Measurements from ENCODE around the gene NGRN.
"Not testable (repeated sequence)": the region's sequence is repeated elsewhere in the genome, so short reads cannot be mapped to it uniquely, and the experiment has no call there.

Gene NGRN

GRCh38 chr15:90281637-90282036, 16.2 kb downstream of the NGRN start:
- H3K27me3 ChIP-seq (ENCODE audit: low read depth); H3K4me1 ChIP-seq; DNase-seq (ENCODE audit: low spot score in 2 of 2); in situ Hi-C loops (cut with MboI; ENCODE audit: low sequenced_read_pairs); H3K9me3 ChIP-seq; H3K36me3 ChIP-seq (replicated peaks); H3K4me3 ChIP-seq: not testable (repeated sequence)

DNA sequence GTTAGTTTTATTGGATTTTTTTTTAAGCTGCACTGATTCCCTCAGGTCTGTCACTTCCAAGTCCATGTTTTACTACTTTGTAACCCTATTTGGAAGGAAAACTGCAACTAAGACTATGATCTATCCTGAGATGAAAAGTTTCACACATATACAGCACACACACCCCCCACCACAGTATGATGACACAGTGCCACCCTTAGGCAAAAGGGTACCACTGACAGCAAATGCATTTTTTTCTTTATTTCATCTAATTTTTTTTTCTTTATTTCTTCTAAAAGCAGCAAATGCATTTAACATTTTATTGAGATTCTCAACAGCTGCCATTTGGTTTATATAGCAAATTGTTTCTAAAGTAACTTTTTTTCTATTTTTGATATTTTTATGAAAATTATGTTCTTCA, 21.2 kb downstream of the NGRN start:
- peak; percentile 29 to 43 for DNase-seq (ENCODE audit: low spot score in 2 of 2)
- Histone ChIP-seq H3K27me3 (ENCODE audit: low read depth) (no peaks in the 10 kb centered on the region), H3K36me3 (replicated peaks) (no peaks in the 10 kb centered on the region), H3K4me3 (no peak overlapping the region), H3K9me3 (no peaks in the 10 kb centered on the region), H3K4me1 (peaks cover 4% of the 10 kb centered on the region)
- in situ Hi-C loops (cut with MboI; ENCODE audit: low sequenced_read_pairs): no loop called here

- Histone ChIP-seq H3K27me3 (ENCODE audit: low read depth) (no peaks in the 10 kb centered on the region), H3K9me3 (no peaks in the 10 kb centered on the region), H3K36me3 (replicated peaks) (no peaks in the 10 kb centered on the region), H3K4me1 (peaks cover 4% of the 10 kb centered on the region), H3K4me3 (no peak overlapping the region)
- no peak for DNase-seq (ENCODE audit: low spot score in 2 of 2)
- in situ Hi-C loops (cut with MboI; ENCODE audit: low sequenced_read_pairs): no loop called here
Observed at GRCh38 chr15:90287101-90287500, 21.6 kb downstream of the NGRN start.

- Histone ChIP-seq H3K27me3 (ENCODE audit: low read depth) (no peaks in the 10 kb centered on the region), H3K36me3 (replicated peaks) (no peaks in the 10 kb centered on the region)
- in situ Hi-C loops (cut with MboI; ENCODE audit: low sequenced_read_pairs): no loop called here
Observed at GRCh38 chr15:90287946-90288345, 22.5 kb downstream of the NGRN start.

GRCh38 chr15:90291679-90292356, 26.3 kb downstream of the NGRN start:
- Histone ChIP-seq H3K4me3 (no peak overlapping the region), H3K36me3 (replicated peaks) (no peaks in the 10 kb centered on the region), H3K9me3 (no peaks in the 10 kb centered on the region), H3K27me3 (ENCODE audit: low read depth) (0 out of 2 replicates have a peak, but pooled peaks cover 2% of the 10 kb centered on the region), H3K4me1 (peaks cover 4% of the 10 kb centered on the region)
- peak; percentile 29 to 80 for DNase-seq (ENCODE audit: low spot score in 2 of 2)
- in situ Hi-C loops (cut with MboI; ENCODE audit: low sequenced_read_pairs): no loop called here

More at GRCh38 chr15:90287946-90288345, 22.5 kb downstream of the NGRN start:
- DNase-seq (ENCODE audit: low spot score in 2 of 2): no peak
- H3K4me1 ChIP-seq: peaks cover 4% of the 10 kb centered on the region
- H3K4me3 ChIP-seq: no peak overlapping the region
- no peaks in the 10 kb centered on the region for H3K9me3 ChIP-seq

DNA sequence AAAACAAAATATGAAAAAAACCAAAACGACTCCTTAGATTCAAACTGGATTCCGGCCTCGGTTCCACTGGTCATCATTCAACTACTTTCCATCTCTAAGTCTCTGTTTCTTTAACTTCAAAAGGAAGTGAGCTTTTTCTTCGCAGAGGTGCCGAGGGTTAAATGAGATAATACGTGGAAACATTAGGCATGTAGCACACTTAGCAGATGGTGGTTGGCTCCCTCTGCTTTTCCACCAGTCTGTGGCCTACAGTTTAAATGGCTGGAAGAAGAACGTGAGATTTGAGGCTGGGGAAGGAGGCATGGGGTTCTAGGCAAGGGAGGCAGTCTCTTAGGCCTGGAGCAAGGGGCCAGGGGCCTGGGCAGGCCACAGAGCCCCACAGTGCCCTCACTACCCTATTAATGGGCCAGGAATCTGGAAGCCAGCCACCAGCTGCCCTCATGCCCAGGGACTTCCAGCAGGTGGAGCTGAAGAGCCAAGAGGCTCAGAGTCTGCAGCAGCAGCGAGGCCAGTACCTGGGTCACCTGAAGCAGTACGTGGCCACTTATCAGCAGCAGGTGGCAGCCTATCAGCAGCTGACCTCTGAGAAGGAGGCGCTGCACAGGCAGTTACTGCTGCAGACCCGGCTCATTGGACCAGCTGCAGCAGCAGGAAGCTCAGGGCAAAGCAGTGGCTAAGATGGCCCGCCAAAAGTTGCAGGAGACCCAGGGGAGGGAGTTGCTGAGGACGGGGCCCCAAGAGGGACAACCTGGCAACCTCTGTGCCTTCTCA, 27.8 kb downstream of the NGRN start:
- H3K27me3 ChIP-seq (ENCODE audit: low read depth); in situ Hi-C loops (cut with MboI; ENCODE audit: low sequenced_read_pairs); H3K36me3 ChIP-seq (replicated peaks); H3K4me1 ChIP-seq; H3K9me3 ChIP-seq; H3K4me3 ChIP-seq: not testable (repeated sequence)
- DNase-seq (ENCODE audit: low spot score in 2 of 2): peak; percentile 37 to 88

DNA sequence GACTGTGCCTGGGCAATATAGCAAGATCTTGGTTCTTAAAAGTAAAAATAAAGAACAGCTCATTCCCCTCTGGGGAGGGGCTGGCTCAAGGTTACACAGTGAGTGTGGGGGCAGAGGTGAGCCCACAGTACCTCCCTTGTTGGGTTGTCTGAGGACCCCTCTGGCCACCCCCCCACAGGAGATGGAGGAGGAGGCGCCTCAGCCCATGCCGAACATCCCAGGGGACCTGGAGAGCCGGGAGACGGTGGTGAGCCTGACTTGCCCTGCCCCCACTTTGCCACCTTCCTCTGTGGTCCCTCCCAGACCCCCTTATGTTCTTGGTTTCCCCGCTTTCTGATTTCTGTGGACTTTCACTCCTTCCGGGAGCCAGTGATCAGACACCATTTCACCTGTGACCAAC, 28.7 kb downstream of the NGRN start:
- in situ Hi-C loops (cut with MboI; ENCODE audit: low sequenced_read_pairs): no loop called here
- DNase-seq (ENCODE audit: low spot score in 2 of 2): no peak
- 0 out of 2 replicates have a peak, but pooled peaks cover 2% of the 10 kb centered on the region for H3K27me3 ChIP-seq (ENCODE audit: low read depth)

DNA sequence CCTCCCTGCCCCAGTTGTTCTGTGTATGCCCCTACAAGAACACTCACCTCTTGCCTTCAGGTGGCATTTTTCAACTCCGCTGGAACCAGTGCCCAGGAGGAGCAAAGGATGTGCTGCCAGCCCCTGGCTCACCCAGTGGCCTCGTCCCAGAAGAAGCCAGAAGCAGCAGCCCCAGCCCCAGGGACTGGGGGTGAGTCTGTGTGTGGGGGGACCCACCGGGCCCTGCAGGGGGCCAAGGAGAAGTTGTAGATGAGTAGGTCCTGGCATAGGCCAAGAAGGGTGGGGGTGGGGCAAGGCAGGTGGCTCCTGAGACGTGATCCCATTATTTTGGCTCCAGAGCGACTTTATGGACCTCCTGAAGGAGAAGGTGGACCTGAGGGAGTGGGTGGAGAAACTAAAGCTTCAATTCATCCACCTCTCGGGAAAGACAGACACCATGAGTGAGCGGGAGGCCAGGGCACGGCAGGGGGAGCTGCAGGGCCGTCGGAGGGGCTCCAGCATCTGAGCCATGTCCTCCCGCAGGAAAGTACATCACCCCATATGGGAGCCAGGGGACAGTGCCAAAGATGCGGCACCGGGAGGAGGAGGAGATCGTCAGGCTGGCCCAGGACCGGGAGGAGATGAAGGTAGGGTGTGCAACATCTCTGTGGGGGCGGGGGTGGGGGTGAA, 29.3 kb downstream of the NGRN start:
- H3K9me3 ChIP-seq: no peaks in the 10 kb centered on the region
- in situ Hi-C loops (cut with MboI; ENCODE audit: low sequenced_read_pairs): no loop called here
- no peaks in the 10 kb centered on the region for H3K4me1 ChIP-seq
- peak in 1 of 2 experiments; percentile 42 for DNase-seq (ENCODE audit: low spot score in 2 of 2)
- no peak overlapping the region for H3K4me3 ChIP-seq
- H3K27me3 ChIP-seq (ENCODE audit: low read depth): 0 out of 2 replicates have a peak, but pooled peaks cover 2% of the 10 kb centered on the region
- no peaks in the 10 kb centered on the region for H3K36me3 ChIP-seq (replicated peaks)

More for the DNA sequence above, 28.7 kb downstream of the NGRN start:
- Histone ChIP-seq H3K4me3 (no peak overlapping the region), H3K9me3 (no peaks in the 10 kb centered on the region), H3K4me1 (no peaks in the 10 kb centered on the region), H3K36me3 (replicated peaks) (no peaks in the 10 kb centered on the region)

GRCh38 chr15:90295270-90295648, 29.8 kb downstream of the NGRN start:
- Histone ChIP-seq H3K9me3 (no peaks in the 10 kb centered on the region), H3K4me1 (no peaks in the 10 kb centered on the region), H3K4me3 (no peak overlapping the region), H3K27me3 (ENCODE audit: low read depth) (0 out of 2 replicates have a peak, but pooled peaks cover 2% of the 10 kb centered on the region), H3K36me3 (replicated peaks) (no peaks in the 10 kb centered on the region)
- in situ Hi-C loops (cut with MboI; ENCODE audit: low sequenced_read_pairs): no loop called here
- no peak for DNase-seq (ENCODE audit: low spot score in 2 of 2)

DNA sequence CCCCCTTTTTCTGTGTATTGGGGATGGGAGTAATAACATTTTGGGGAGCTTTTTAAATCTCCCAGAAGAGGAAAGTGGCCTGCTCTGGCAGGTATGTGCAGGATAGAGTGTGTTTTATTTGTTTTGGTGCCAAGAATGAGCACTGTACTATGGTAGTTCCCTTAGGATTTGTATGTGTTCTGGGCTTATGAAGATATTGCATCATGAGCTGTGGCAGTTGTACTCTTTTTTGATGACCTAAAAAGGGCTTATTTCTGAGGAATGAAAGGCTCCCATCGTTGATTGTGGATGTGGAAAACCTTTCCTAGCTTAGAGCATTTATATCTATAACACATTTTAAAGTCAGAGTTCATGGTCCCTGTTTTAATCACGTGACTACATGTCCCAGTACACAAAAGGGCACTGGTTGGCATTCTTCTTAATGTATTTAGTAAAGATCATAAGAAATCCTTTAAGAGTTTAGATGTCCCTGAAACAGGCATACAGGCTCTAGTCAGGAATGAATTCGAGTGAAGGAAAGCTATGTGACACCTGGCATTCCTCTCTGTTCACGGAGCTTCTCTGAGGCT, 30.9 kb downstream of the NGRN start:
- DNase-seq (ENCODE audit: low spot score in 2 of 2); H3K4me1 ChIP-seq; H3K36me3 ChIP-seq (replicated peaks); H3K4me3 ChIP-seq; H3K9me3 ChIP-seq; H3K27me3 ChIP-seq (ENCODE audit: low read depth); in situ Hi-C loops (cut with MboI; ENCODE audit: low sequenced_read_pairs): not testable (repeated sequence)

DNA sequence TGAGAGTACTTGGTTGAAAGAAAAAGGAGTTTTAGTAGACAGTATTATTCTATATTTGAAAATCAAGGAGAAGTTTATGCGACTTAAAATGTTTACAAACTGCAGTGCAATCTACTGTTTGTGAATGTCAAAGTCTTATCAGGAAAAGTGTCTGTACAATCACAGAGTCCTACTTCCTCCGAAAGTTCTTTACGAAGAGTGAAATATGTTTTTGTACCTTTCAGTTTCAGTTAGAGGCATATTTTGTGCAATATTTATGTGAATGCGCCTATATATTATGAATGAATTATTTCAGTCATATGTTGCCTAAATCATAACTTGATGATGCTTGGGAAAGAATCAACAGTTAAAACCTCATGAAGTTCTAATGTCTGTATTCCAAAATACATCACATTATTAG, 31.5 kb downstream of the NGRN start:
- H3K4me3 ChIP-seq: no peak overlapping the region
- H3K9me3 ChIP-seq: no peaks in the 10 kb centered on the region
- H3K36me3 ChIP-seq (replicated peaks): no peaks in the 10 kb centered on the region
- DNase-seq (ENCODE audit: low spot score in 2 of 2): no peak
- in situ Hi-C loops (cut with MboI; ENCODE audit: low sequenced_read_pairs): no loop called here
- 0 out of 2 replicates have a peak, but pooled peaks cover 2% of the 10 kb centered on the region for H3K27me3 ChIP-seq (ENCODE audit: low read depth)
- H3K4me1 ChIP-seq: peaks cover 8% of the 10 kb centered on the region

GRCh38 chr15:90300541-90300940, 35.1 kb downstream of the NGRN start:
- in situ Hi-C loops (cut with MboI; ENCODE audit: low sequenced_read_pairs): no loop called here
- Histone ChIP-seq H3K4me1 (peaks cover 11% of the 10 kb centered on the region), H3K36me3 (replicated peaks) (no peaks in the 10 kb centered on the region)

GRCh38 chr15:90300988-90301706, 35.7 kb downstream of the NGRN start:
- H3K9me3 ChIP-seq: no peaks in the 10 kb centered on the region
- H3K4me1 ChIP-seq: peaks cover 11% of the 10 kb centered on the region
- in situ Hi-C loops (cut with MboI; ENCODE audit: low sequenced_read_pairs): no loop called here
- no peaks in the 10 kb centered on the region for H3K27me3 ChIP-seq (ENCODE audit: low read depth)
- H3K36me3 ChIP-seq (replicated peaks): no peaks in the 10 kb centered on the region
- peak; percentile 15 to 88 for DNase-seq (ENCODE audit: low spot score in 2 of 2)
- no peak overlapping the region for H3K4me3 ChIP-seq

More at GRCh38 chr15:90300541-90300940, 35.1 kb downstream of the NGRN start:
- no peak for DNase-seq (ENCODE audit: low spot score in 2 of 2)
- no peak overlapping the region for H3K4me3 ChIP-seq
- H3K27me3 ChIP-seq (ENCODE audit: low read depth): no peaks in the 10 kb centered on the region
- H3K9me3 ChIP-seq: no peaks in the 10 kb centered on the region
